K562 (cell line): ENCODE data around the gene LRRK1. TPM values are rescaled to one million over a fixed set of nuclear protein-coding genes. Genes with fewer than 3 reads are reported as not detected.

ENCODE experiments used
- ATAC-seq: fragments of 200-7000 bp; cut with Tn5 transposase; 3 replicates; pipeline ENCODE4 v1.9.1; 2020; ENCODE audit warnings: moderate library complexity
- BruUV-seq: library from RNA; stranded (reverse); fragments of 400-500 nt; replicated peaks from 2 replicates; lab custom pipeline; 2021; lab: Mats Ljungman, UMichigan
- CTCF ChIA-PET: fragments of 300-600 bp; formaldehyde crosslinking; extraction: SDS; loops from one replicate; lab custom pipeline; 2021; ENCODE audit warnings: low intra/inter-chr PET ratio; lab: Yijun Ruan, JAX
- POLR2A ChIA-PET: fragments of 300-600, 350-650 bp; sonication (Branson Sonifier 250); formaldehyde crosslinking; extraction: SDS; loops from one replicate; lab custom pipeline; 2021; ENCODE audit warnings: antibody characterized with exemption, inconsistent platforms; lab: Yijun Ruan, JAX
- DNase-seq, 4 experiments: peaks; one replicate each; pipeline versions ENCODE4 v3.0.0 to v3.0.0-alpha.2; 2011 to 2018; ENCODE audit warnings: low spot score in 3 of 4, mixed read lengths in 3 of 4; ENCODE audit errors: extremely low read depth in 1 of 4
- FAIRE-seq: peaks from 2 replicates; lab custom pipeline; 2011; peaks lifted over from hg19 to GRCh38; lab: Jason Lieb, UNC
- H2AFZ ChIP-seq: 2 replicates; pipeline ENCODE4 v1.6.0; 2011; ENCODE audit warnings: low read depth, low read length, control low read depth, inconsistent platforms
- H3K27ac ChIP-seq: fragments of 200-600 bp; 3 replicates; pipeline ENCODE4 v1.8.0; 2011; ENCODE audit warnings: low read depth, mild to moderate bottlenecking, control low read depth, inconsistent platforms, low read length, moderate library complexity, mixed read lengths; ENCODE audit errors: extremely low read depth
- H3K27me3 ChIP-seq, 2 experiments: fragments of 300-600 bp in 1 of 2; 2 replicates in 1 of 2; 3 replicates in 1 of 2; pipeline versions ENCODE4 v1.6.0 to v1.8.0; 2011; ENCODE audit warnings: inconsistent platforms in 2 of 2, low read length in 2 of 2, mild to moderate bottlenecking in 1 of 2, mixed read lengths in 1 of 2, moderate library complexity in 1 of 2; ENCODE audit not compliant: control insufficient read depth in 2 of 2, insufficient read depth in 2 of 2
- H3K36me3 ChIP-seq: fragments of 300-600 bp; 3 replicates; pipeline ENCODE4 v1.8.0; 2011; ENCODE audit warnings: mild to moderate bottlenecking, low read length, inconsistent platforms; ENCODE audit not compliant: control insufficient read depth, insufficient read depth
- H3K4me1 ChIP-seq, 2 experiments: fragments of 200-600 bp in 1 of 2; replicated peaks in 1 of 2; 2 replicates in 1 of 2; 3 replicates in 1 of 2; pipeline versions ENCODE4 v1.5.1 to v1.8.0; 2011; ENCODE audit warnings: inconsistent platforms in 2 of 2, low read length in 2 of 2, mild to moderate bottlenecking in 1 of 2, mixed read lengths in 1 of 2, moderate library complexity in 1 of 2; ENCODE audit not compliant: control insufficient read depth in 2 of 2, insufficient read depth in 2 of 2
- H3K4me2 ChIP-seq: 2 replicates; pipeline ENCODE4 v1.6.1; 2011; ENCODE audit warnings: low read length, control low read depth, inconsistent platforms, mixed read lengths; ENCODE audit not compliant: insufficient read depth
- H3K4me3 ChIP-seq: fragments of 200-600 bp; sonication (generic), shearing (Covaris generic); 2 replicates; pipeline ENCODE4 v1.5.1; 2016; ENCODE audit warnings: control low read depth, inconsistent platforms
- H3K79me2 ChIP-seq: fragments of 200-600 bp; 3 replicates; pipeline ENCODE4 v1.8.0; 2011; ENCODE audit warnings: low read length, inconsistent platforms; ENCODE audit not compliant: control insufficient read depth, insufficient read depth
- H3K9ac ChIP-seq, 2 experiments: 2 replicates each; pipeline versions ENCODE4 v1.6.0 to v1.6.1; 2011; ENCODE audit warnings: low read depth in 2 of 2, low read length in 2 of 2, control low read depth in 1 of 2, inconsistent platforms in 1 of 2, mild to moderate bottlenecking in 1 of 2, mixed read lengths in 1 of 2; ENCODE audit not compliant: insufficient read depth in 1 of 2
- H3K9me1 ChIP-seq: one replicate; pipeline ENCODE4 v1.6.0; 2011; ENCODE audit warnings: inconsistent platforms, mild to moderate bottlenecking, low read length, moderate library complexity; ENCODE audit not compliant: control insufficient read depth, insufficient read depth
- H3K9me3 ChIP-seq: replicated peaks from 2 replicates; pipeline ENCODE4 v1.5.1; 2011; ENCODE audit warnings: low read depth, low read length, inconsistent platforms; ENCODE audit not compliant: control insufficient read depth, insufficient read depth
- H4K20me1 ChIP-seq: replicated peaks from 2 replicates; pipeline ENCODE4 v1.6.1; 2011; ENCODE audit warnings: low read length, inconsistent platforms, mixed read lengths; ENCODE audit not compliant: control insufficient read depth, insufficient read depth
- E2F6 ChIP-seq, 2 experiments: IDR thresholded peaks; 2 replicates each; pipeline ENCODE4 v1.6.1; 2011; ENCODE audit warnings: borderline replicate concordance in 1 of 2, control low read depth in 1 of 2, low read depth in 1 of 2, low read length in 1 of 2, mild to moderate bottlenecking in 1 of 2, mixed read lengths in 1 of 2, moderate library complexity in 1 of 2; ENCODE audit not compliant: insufficient read depth in 1 of 2, insufficient read length in 1 of 2, poor library complexity in 1 of 2, severe bottlenecking in 1 of 2; ENCODE audit errors: extremely low read depth in 1 of 2
- ELF1 ChIP-seq: fragments of 200-800 bp; sonication (Bioruptor generic); IDR thresholded peaks from 2 replicates; pipeline ENCODE4 v1.6.1; 2016; ENCODE audit warnings: missing genetic modification characterization, missing compliant biosample characterization
- KDM1A ChIP-seq, 2 experiments: fragments of 450-650 bp; IDR thresholded peaks; 2 replicates each; pipeline ENCODE4 v1.6.1; 2016; ENCODE audit warnings: mild to moderate bottlenecking in 2 of 2
- MTA1 ChIP-seq: fragments of 450-650 bp; IDR thresholded peaks from 2 replicates; pipeline ENCODE4 v1.6.1; 2017; ENCODE audit warnings: borderline replicate concordance
- POLR2G ChIP-seq: fragments of 200-400 bp; formaldehyde crosslinking; IDR thresholded peaks from 2 replicates; pipeline ENCODE4 v1.6.1; 2017; ENCODE audit warnings: low read depth, mild to moderate bottlenecking, antibody characterized with exemption, low read length, moderate library complexity
- SRF ChIP-seq, 2 experiments: fragments of 250-450, 450-650 bp in 1 of 2; sonication (Bioruptor Pico) in 1 of 2; sonication (generic) in 1 of 2; formaldehyde crosslinking; IDR thresholded peaks; 2 replicates each; pipeline versions ENCODE4 v1.5.0 to v1.5.1; 2020 to 2022; ENCODE audit warnings: mild to moderate bottlenecking in 1 of 2, missing genetic modification reagents in 1 of 2
- TCF7 ChIP-seq: sonication (generic); IDR thresholded peaks from 2 replicates; pipeline ENCODE4 v1.6.1; 2016; ENCODE audit warnings: antibody characterized with exemption, borderline replicate concordance
- ZNF143 ChIP-seq: sonication (generic); formaldehyde crosslinking; IDR thresholded peaks from 2 replicates; pipeline ENCODE4 v1.9.0; 2022; ENCODE audit warnings: mild to moderate bottlenecking, missing genetic modification reagents
- ZNF239 ChIP-seq: fragments of 250-450 bp; sonication (Bioruptor Pico); IDR thresholded peaks from 2 replicates; pipeline ENCODE4 v1.4.0; 2020; ENCODE audit warnings: mild to moderate bottlenecking
- ZNF561 ChIP-seq: fragments of 450-650 bp; formaldehyde crosslinking; conservative IDR thresholded peaks from 2 replicates; pipeline ENCODE4 v1.4.0; 2020; ENCODE audit warnings: mild to moderate bottlenecking, moderate library complexity
- WGBS: fragments of 100-300 bp; shearing (Covaris generic); methylation state at CpG from one replicate; pipeline ENCODE4 v1.1.6; 2016; ENCODE audit warnings: low coverage, mixed read lengths; ENCODE audit not compliant: insufficient coverage; ENCODE audit errors: missing lambda C conversion rate; 5-methylcytosine and 5-hydroxymethylcytosine counted together
- in situ Hi-C: fragments of 300-500 bp; cut with MboI; formaldehyde crosslinking; loops from 4 replicates; pipeline ENCODE4 v1.15.0; 2018; ENCODE audit warnings: inconsistent platforms, mixed read lengths
- intact Hi-C: fragments of 100-400 bp; cut with micrococcal nuclease; formaldehyde crosslinking; loops from 2 replicates; pipeline ENCODE4 v1.14.2; 2022
- polyA plus RNA-seq, 8 experiments: library from polyadenylated mRNA; depleted of rRNA in 4 of 8; stranded (reverse) in 5 of 8; unstranded in 3 of 8; fragments of >200 nt; fragmentation: Nextera tagmentation in 2 of 8; fragmentation: Illumina TruSeq in 1 of 8; extraction: Ambion mirVana in 2 of 8; extraction: Trizol in 1 of 8; gene quantifications; 2 replicates each; pipeline versions ENCODE4 v1.2.1 to v1.2.3, GENCODE V29; 2011 to 2014; ENCODE audit warnings: inconsistent platforms in 1 of 8, missing spikeins in 1 of 8
- total RNA-seq, 7 experiments: library from RNA; depleted of rRNA in 6 of 7; stranded (reverse); fragments of >200 nt in 6 of 7; fragmentation: Illumina TruSeq in 2 of 7; extraction: Trizol in 2 of 7; gene quantifications; 2 replicates each; pipeline versions ENCODE4 v1.2.1 to v1.2.3, GENCODE V29; 2011 to 2021; ENCODE audit warnings: low replicate concordance in 1 of 7

The LRRK1 gene
- total and polyA plus RNA-seq, 9 of the 15 experiments (the other 6 are each of a cell fraction or from before 2014, with no cell fraction given): 0.01 to 1.5 (median 0.11) TPM

GRCh38 chr15:101114610-101115009, 195.5 kb downstream of the LRRK1 start:
- Histone ChIP-seq H3K27ac (no peak overlapping the region), H3K9me1 (no peaks in the 10 kb centered on the region), H3K36me3 (no peaks in the 10 kb centered on the region), H3K4me1 (peaks cover 15 to 32% of the 10 kb centered on the region in 2 experiments), H3K27me3 (peaks cover 0 to 5% of the 10 kb centered on the region in 2 experiments; a peak in 1 of 5 replicates), H3K4me3 (no peak overlapping the region), H3K79me2 (no peaks in the 10 kb centered on the region), H4K20me1 (0 out of 2 replicates have a peak, but pooled peaks cover 3% of the 10 kb centered on the region), H3K4me2 (no peak overlapping the region), H3K9me3 (no peaks in the 10 kb centered on the region), H2AFZ (no peak overlapping the region), H3K9ac (no peak overlapping the region)
- ChIA-PET POLR2A (interaction anchor here (1.1 to 1.3 kb wide), 2 partner anchors 21 to 24 kb away, joined by 4 to 5 read pairs; no protein-coding TSS in a partner anchor), CTCF (interaction anchor here (1.1 kb wide), 1 partner anchor 26 kb away, joined by 5 read pairs; no protein-coding TSS in a partner anchor)
- in situ Hi-C loops: no loop called here
- TF ChIP-seq SRF (CRISPR knock-in tag; IDR thresholded peaks at IDR 0.05) (no peak), MTA1 (no peak), ELF1 (tag) (no peak), POLR2G (no peak), KDM1A (IDR thresholded peaks at IDR 0.05) (no peak), ZNF561 (CRISPR knock-in tag) (no peak), TCF7 (no peak), ZNF239 (no peak), E2F6 (IDR thresholded peaks at IDR 0.05; ENCODE audit: borderline replicate concordance in 1 of 2, extremely low read depth in 1 of 2, insufficient read depth in 1 of 2, insufficient read length in 1 of 2, low read depth in 1 of 2, low read length in 1 of 2, poor library complexity in 1 of 2, severe bottlenecking in 1 of 2) (no peak), ZNF143 (CRISPR knock-in tag) (no peak)
- no peak for ATAC-seq
- DNase-seq: no peak
- BruUV-seq: no TSS peak
- WGBS: 69% methylated on average over 4 of the region's 4 CpGs
- FAIRE-seq: no peak
- intact Hi-C loops: no loop called here
